DND-41 (cell line): ENCODE data around the gene APEH.

Experiments used
- ATAC-seq: fragments of 200-7000 bp; cut with Tn5 transposase; 3 replicates; pipeline ENCODE4 v1.9.1; 2021; ENCODE audit warnings: low read depth; ENCODE audit not compliant: insufficient read depth
- DNase-seq: peaks from one replicate; pipeline ENCODE4 v3.0.0-alpha.2; 2020
- H2AFZ ChIP-seq: 2 replicates; pipeline ENCODE4 v1.6.0; 2012; ENCODE audit warnings: low read depth, low read length
- H3K27ac ChIP-seq: 2 replicates; pipeline ENCODE4 v1.5.1; 2012; ENCODE audit warnings: low read length, inconsistent platforms
- H3K27me3 ChIP-seq: fragments of 200-600 bp; sonication (generic); 2 replicates; pipeline ENCODE4 v1.6.0; 2012; ENCODE audit warnings: low read length, mild to moderate bottlenecking, inconsistent platforms; ENCODE audit not compliant: insufficient read depth, poor library complexity
- H3K36me3 ChIP-seq: 2 replicates; pipeline ENCODE4 v1.5.1; 2012; ENCODE audit warnings: low read length, inconsistent platforms; ENCODE audit not compliant: insufficient read depth
- H3K4me1 ChIP-seq: 2 replicates; pipeline ENCODE4 v1.5.1; 2012; ENCODE audit warnings: mild to moderate bottlenecking, low read length; ENCODE audit not compliant: insufficient read depth
- H3K4me2 ChIP-seq: 2 replicates; pipeline ENCODE4 v1.6.0; 2012; ENCODE audit warnings: mild to moderate bottlenecking, moderate library complexity, low read length, inconsistent platforms; ENCODE audit not compliant: insufficient read depth
- H3K4me3 ChIP-seq, 2 experiments: fragments of 200-600 bp in 1 of 2; shearing (Covaris generic) in 1 of 2; 2 replicates each; pipeline ENCODE4 v1.5.1; 2012 to 2016; ENCODE audit warnings: inconsistent platforms in 2 of 2, low read length in 2 of 2, mild to moderate bottlenecking in 2 of 2, low read depth in 1 of 2, moderate library complexity in 1 of 2
- H3K79me2 ChIP-seq: 2 replicates; pipeline ENCODE4 v1.6.0; 2012; ENCODE audit warnings: low read length, inconsistent platforms; ENCODE audit not compliant: insufficient read depth
- H3K9ac ChIP-seq: 2 replicates; pipeline ENCODE4 v1.6.0; 2012; ENCODE audit warnings: low read depth, mild to moderate bottlenecking, inconsistent platforms, low read length, moderate library complexity
- H3K9me3 ChIP-seq: 2 replicates; pipeline ENCODE4 v1.5.1; 2012; ENCODE audit warnings: low read length, moderate library complexity, mild to moderate bottlenecking, inconsistent platforms; ENCODE audit not compliant: insufficient read depth, severe bottlenecking
- H4K20me1 ChIP-seq: 2 replicates; pipeline ENCODE4 v1.6.0; 2012; ENCODE audit warnings: low read length; ENCODE audit not compliant: insufficient read depth
- CTCF ChIP-seq: IDR thresholded peaks from 2 replicates; pipeline ENCODE4 v1.5.1; 2012; ENCODE audit warnings: borderline replicate concordance, low read length, moderate library complexity, mild to moderate bottlenecking; ENCODE audit not compliant: poor library complexity, severe bottlenecking; ENCODE audit errors: extremely low read depth
- EZH2 ChIP-seq: IDR thresholded peaks from 3 replicates; pipeline ENCODE4 v1.6.1; 2012; ENCODE audit warnings: borderline replicate concordance, low read depth, mild to moderate bottlenecking, moderate library complexity, low read length, inconsistent platforms; ENCODE audit not compliant: severe bottlenecking

Gene APEH

GRCh38 chr3:49709852-49710251 lies 35.7 kb downstream of the APEH start:
- H2AFZ ChIP-seq, result no peak overlapping the region
- H3K27me3 ChIP-seq, result no peaks in the 10 kb centered on the region
- H4K20me1 ChIP-seq, result no peaks in the 10 kb centered on the region; the same call in 1 of the 2 replicates
- no peak overlapping the region for H3K27ac ChIP-seq
- no peak for DNase-seq
- H3K36me3 ChIP-seq, result peaks cover 29% of the 10 kb centered on the region
- no peak for ATAC-seq
- no peaks in the 10 kb centered on the region for H3K9me3 ChIP-seq
- H3K4me3 ChIP-seq, result no peak overlapping the region
- no peaks in the 10 kb centered on the region for H3K79me2 ChIP-seq
- TF ChIP-seq CTCF, result no peak
- TF ChIP-seq EZH2, result no peak
- H3K4me2 ChIP-seq, result no peak overlapping the region
- no peak overlapping the region for H3K9ac ChIP-seq
- H3K4me1 ChIP-seq, result peaks cover 12% of the 10 kb centered on the region

GRCh38 chr3:49711489-49711888 lies 37.3 kb downstream of the APEH start:
- peaks cover 26% of the 10 kb centered on the region; the same call in 1 of the 2 replicates for H3K36me3 ChIP-seq
- H3K9ac ChIP-seq, result no peak overlapping the region
- no peak for TF ChIP-seq EZH2
- TF ChIP-seq CTCF, result no peak
- ATAC-seq, result no peak
- peaks cover 12% of the 10 kb centered on the region for H3K4me1 ChIP-seq
- H4K20me1 ChIP-seq, result no peaks in the 10 kb centered on the region; the same call in 1 of the 2 replicates
- no peaks in the 10 kb centered on the region for H3K79me2 ChIP-seq
- no peaks in the 10 kb centered on the region for H3K27me3 ChIP-seq
- H2AFZ ChIP-seq, result no peak overlapping the region
- no peaks in the 10 kb centered on the region for H3K9me3 ChIP-seq
- H3K4me3 ChIP-seq, result no peak overlapping the region
- no peak overlapping the region for H3K27ac ChIP-seq
- DNase-seq, result no peak
- no peak overlapping the region for H3K4me2 ChIP-seq

- no peak overlapping the region for H2AFZ ChIP-seq
- no peak overlapping the region for H3K4me2 ChIP-seq
- peaks cover 12% of the 10 kb centered on the region for H3K4me1 ChIP-seq
- no peak overlapping the region for H3K9ac ChIP-seq
- H3K4me3 ChIP-seq, result no peak overlapping the region
- H3K79me2 ChIP-seq, result no peaks in the 10 kb centered on the region
- H3K27me3 ChIP-seq, result no peaks in the 10 kb centered on the region
- H3K36me3 ChIP-seq, result peaks cover 20% of the 10 kb centered on the region; the same call in 1 of the 2 replicates
- no peak for TF ChIP-seq EZH2
- TF ChIP-seq CTCF, result no peak
- no peaks in the 10 kb centered on the region; the same call in 1 of the 2 replicates for H4K20me1 ChIP-seq
- DNase-seq (no peak), ATAC-seq (no peak)
- no peak overlapping the region for H3K27ac ChIP-seq
- no peaks in the 10 kb centered on the region for H3K9me3 ChIP-seq
Measured at GRCh38 chr3:49712166-49712565, 38.0 kb downstream of the APEH start.
